ENCODE data around the gene IQCC. TPM values are rescaled to one million over a fixed set of nuclear protein-coding genes. Genes with fewer than 3 reads are reported as not detected.

IQCC gene
- total RNA-seq, 1 experiment from 2014 or later = 4.9 TPM

DNA sequence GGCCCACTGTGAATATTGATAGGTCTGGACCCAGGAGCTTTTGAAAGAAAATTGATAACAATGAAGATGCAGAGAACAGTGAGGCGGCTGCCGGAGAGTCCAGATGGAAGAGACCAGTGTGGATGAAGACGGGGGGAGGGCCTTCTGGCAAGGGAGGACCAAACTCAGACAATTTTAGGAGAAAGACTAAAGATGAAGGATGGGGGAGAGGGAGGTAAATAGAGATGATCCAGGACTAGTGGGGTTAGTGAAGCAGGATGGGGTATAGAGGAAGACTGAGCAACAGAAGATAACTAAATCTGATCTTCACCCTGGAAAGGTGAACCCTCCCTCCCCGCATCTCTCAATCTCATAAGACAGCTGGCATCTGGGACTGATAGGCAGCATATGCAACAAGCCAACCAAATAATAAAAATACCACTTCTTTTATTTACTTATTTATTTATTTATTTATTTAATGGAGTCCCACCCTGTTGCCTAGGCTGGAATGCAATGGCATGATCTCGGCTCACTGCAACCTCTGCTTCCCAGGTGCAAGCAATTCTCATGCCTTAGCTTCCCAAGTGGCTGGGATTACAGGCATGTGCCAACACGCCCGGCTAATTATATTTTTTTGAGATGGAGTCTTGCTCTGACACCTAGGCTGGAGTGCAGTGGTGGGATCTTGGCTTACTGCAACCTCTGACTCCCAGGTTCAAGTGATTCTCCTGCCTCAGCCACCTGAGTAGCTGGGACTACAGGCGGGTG lies 27.3 kb downstream of the IQCC start:
- peaks cover 22% of the 10 kb centered on the region for H3K36me3 ChIP-seq (ENCODE audit: low read depth)
- H2AFZ ChIP-seq = no peak overlapping the region
- intact Hi-C loops (cut with micrococcal nuclease; ENCODE audit: unreplicated experiment) = no loop called here
- ChIA-PET CTCF (no interaction called here), POLR2A (ENCODE audit: unreplicated experiment) (interaction anchor here (0.6 kb wide), 1 partner anchor 103 kb away, joined by 7 read pairs; no protein-coding TSS in a partner anchor)
- no peak overlapping the region for H3K27ac ChIP-seq
- no peaks in the 10 kb centered on the region for H3K27me3 ChIP-seq (ENCODE audit: insufficient read depth, low read depth)
- BruUV-seq (replicated peaks) = no TSS peak
- DNase-seq = no peak
- TF ChIP-seq, protein P1, sequence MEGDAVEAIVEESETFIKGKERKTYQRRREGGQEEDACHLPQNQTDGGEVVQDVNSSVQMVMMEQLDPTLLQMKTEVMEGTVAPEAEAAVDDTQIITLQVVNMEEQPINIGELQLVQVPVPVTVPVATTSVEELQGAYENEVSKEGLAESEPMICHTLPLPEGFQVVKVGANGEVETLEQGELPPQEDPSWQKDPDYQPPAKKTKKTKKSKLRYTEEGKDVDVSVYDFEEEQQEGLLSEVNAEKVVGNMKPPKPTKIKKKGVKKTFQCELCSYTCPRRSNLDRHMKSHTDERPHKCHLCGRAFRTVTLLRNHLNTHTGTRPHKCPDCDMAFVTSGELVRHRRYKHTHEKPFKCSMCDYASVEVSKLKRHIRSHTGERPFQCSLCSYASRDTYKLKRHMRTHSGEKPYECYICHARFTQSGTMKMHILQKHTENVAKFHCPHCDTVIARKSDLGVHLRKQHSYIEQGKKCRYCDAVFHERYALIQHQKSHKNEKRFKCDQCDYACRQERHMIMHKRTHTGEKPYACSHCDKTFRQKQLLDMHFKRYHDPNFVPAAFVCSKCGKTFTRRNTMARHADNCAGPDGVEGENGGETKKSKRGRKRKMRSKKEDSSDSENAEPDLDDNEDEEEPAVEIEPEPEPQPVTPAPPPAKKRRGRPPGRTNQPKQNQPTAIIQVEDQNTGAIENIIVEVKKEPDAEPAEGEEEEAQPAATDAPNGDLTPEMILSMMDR (conservative IDR thresholded peaks at IDR 0.05) = no peak
- TF ChIP-seq EZH2 (IDR thresholded peaks at IDR 0.05; ENCODE audit: low read depth) = no peak
- H3K4me2 ChIP-seq = no peak overlapping the region
- 0 out of 2 replicates have a peak, but pooled peaks cover 9% of the 10 kb centered on the region for H4K20me1 ChIP-seq (ENCODE audit: insufficient read depth)
- H3K9me2 ChIP-seq (ENCODE audit: insufficient read depth) = no peaks in the 10 kb centered on the region
- no peaks in the 10 kb centered on the region for H3K79me2 ChIP-seq (ENCODE audit: low read depth)
- no peak overlapping the region for H3K4me3 ChIP-seq
- peaks cover 63% of the 10 kb centered on the region for H3F3A ChIP-seq (ENCODE audit: insufficient read depth, low read depth)
- H3K9me3 ChIP-seq (ENCODE audit: insufficient read depth, low read depth) = no peaks in the 10 kb centered on the region
- peaks cover 16% of the 10 kb centered on the region for H3K4me1 ChIP-seq (replicated peaks; ENCODE audit: insufficient read depth)

DNA sequence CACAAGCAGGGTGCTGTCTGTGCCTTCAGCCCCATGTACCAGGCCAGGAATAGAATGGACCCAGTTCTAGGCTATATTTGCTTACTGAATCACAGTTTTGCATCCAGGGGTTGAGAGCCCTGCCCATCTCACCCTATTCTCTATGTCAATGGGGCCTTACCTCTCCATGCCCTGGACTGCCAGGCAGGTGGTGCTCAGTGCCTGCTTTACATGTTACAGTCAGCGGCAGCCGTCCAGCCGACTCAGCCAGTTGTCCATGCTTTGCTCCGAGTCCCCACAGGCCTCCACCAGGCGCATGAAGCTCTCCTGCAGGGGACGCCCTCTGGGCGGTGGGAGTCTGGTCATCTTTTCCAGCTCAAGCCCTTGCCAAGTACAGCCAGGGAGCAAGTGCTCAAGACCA lies 29.3 kb downstream of the IQCC start:
- POLR2A ChIA-PET (ENCODE audit: unreplicated experiment) = no interaction called here
- peaks cover 55% of the 10 kb centered on the region for H3F3A ChIP-seq (ENCODE audit: insufficient read depth, low read depth)
- intact Hi-C loops (cut with micrococcal nuclease; ENCODE audit: unreplicated experiment) = no loop called here
- H3K9me3 ChIP-seq (ENCODE audit: insufficient read depth, low read depth) = no peaks in the 10 kb centered on the region
- H3K9me2 ChIP-seq (ENCODE audit: insufficient read depth) = no peaks in the 10 kb centered on the region
- CTCF ChIA-PET = no interaction called here
- H3K36me3 ChIP-seq (ENCODE audit: low read depth) = peaks cover 4% of the 10 kb centered on the region; the same call in 1 of the 2 replicates
- BruUV-seq (replicated peaks) = no TSS peak
- no peak overlapping the region for H2AFZ ChIP-seq
- no peaks in the 10 kb centered on the region for H3K79me2 ChIP-seq (ENCODE audit: low read depth)
- no peak overlapping the region for H3K4me2 ChIP-seq
- no peaks in the 10 kb centered on the region for H4K20me1 ChIP-seq (ENCODE audit: insufficient read depth)
- no peak for TF ChIP-seq EZH2 (IDR thresholded peaks at IDR 0.05; ENCODE audit: low read depth)
- TF ChIP-seq, protein P1 (conservative IDR thresholded peaks at IDR 0.05) = no peak
- H3K4me1 ChIP-seq (replicated peaks; ENCODE audit: insufficient read depth) = peaks cover 16% of the 10 kb centered on the region
- no peak overlapping the region for H3K27ac ChIP-seq
- no peak overlapping the region for H3K4me3 ChIP-seq
- H3K27me3 ChIP-seq (ENCODE audit: insufficient read depth, low read depth) = no peaks in the 10 kb centered on the region
- no peak for DNase-seq

DNA sequence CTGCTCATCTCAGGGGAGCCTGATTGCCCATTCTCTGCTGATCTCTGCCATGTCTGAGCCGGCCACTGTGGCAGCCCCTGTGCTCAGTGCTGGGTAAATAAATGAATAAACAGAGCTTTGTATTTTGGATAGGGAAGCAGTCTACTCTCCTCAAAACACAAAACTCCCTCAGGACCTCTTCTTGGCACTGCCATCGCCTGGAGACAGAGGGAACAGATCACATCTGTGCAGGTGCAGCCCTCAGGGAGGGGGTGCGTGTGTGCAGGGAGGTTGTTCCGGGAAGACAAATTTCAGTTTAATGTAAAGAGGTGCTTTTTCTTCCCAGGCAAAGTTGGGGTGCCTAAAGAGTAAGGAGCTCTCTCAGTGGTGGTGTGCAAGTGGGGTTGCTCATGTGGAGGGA lies 33.9 kb downstream of the IQCC start:
- no peaks in the 10 kb centered on the region for H4K20me1 ChIP-seq (ENCODE audit: insufficient read depth)
- peaks cover 22% of the 10 kb centered on the region for H3K4me1 ChIP-seq (replicated peaks; ENCODE audit: insufficient read depth)
- ChIA-PET CTCF (no interaction called here), POLR2A (ENCODE audit: unreplicated experiment) (no interaction called here)
- no peaks in the 10 kb centered on the region for H3K27me3 ChIP-seq (ENCODE audit: insufficient read depth, low read depth)
- no peaks in the 10 kb centered on the region for H3K79me2 ChIP-seq (ENCODE audit: low read depth)
- DNase-seq = no peak
- peaks cover 48% of the 10 kb centered on the region for H3F3A ChIP-seq (ENCODE audit: insufficient read depth, low read depth)
- H3K9me3 ChIP-seq (ENCODE audit: insufficient read depth, low read depth) = no peaks in the 10 kb centered on the region
- no TSS peak for BruUV-seq (replicated peaks)
- TF ChIP-seq, protein P1 (conservative IDR thresholded peaks at IDR 0.05) = no peak
- no peak for TF ChIP-seq EZH2 (IDR thresholded peaks at IDR 0.05; ENCODE audit: low read depth)
- no peak overlapping the region for H3K4me2 ChIP-seq
- no peak overlapping the region for H2AFZ ChIP-seq
- H3K36me3 ChIP-seq (ENCODE audit: low read depth) = no peaks in the 10 kb centered on the region
- no peak overlapping the region for H3K27ac ChIP-seq
- H3K4me3 ChIP-seq = no peak overlapping the region
- H3K9me2 ChIP-seq (ENCODE audit: insufficient read depth) = no peaks in the 10 kb centered on the region
- intact Hi-C loops (cut with micrococcal nuclease; ENCODE audit: unreplicated experiment) = no loop called here

All from PC-9 (cell line).